ENCODE results near the gene FRMPD4. TPM values are rescaled to one million over a fixed set of nuclear protein-coding genes. Genes with fewer than 3 reads are reported as not detected.

FRMPD4 gene
- total and polyA plus RNA-seq, 2 of the 13 experiments (the other 11 are each of a cell fraction or from before 2014, with no cell fraction given), result not detected

DNA sequence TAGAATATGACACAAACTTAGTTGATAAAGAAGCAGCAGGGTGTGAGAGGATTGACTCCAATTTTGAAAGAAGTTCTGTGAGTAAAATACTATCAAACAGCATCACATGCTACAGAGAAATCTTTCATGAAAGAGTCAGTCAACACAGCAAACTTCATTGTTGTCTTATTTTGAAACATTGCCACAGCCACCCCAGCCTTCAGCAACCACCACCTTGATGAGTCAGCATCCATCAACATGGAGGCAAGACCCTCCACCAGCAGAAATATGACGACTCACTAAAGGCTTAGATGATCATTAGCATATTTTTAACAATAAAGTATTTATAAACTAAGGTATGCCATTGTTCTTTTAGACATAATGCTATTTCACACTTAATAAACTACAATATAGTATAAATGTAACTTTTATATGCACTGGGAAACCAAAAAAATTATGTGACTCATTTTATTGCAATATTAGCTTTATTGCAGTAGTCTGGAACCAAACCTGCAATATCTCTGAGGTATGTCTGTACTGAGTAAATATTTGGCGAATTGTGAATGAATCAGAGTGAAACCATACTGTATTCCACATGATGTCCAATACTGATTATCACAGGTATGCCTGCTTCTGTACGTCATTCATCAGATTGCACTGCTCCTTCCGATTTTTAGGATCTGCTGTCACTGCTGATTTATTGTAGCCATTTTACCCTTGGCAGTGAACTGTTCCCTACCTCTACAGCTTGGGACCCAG is 11.6 kb downstream of the FRMPD4 start:
- Histone ChIP-seq H2AFZ (ENCODE audit: low read length) (no peak overlapping the region), H3K79me2 (ENCODE audit: insufficient read depth, low read length) (no peaks in the 10 kb centered on the region), H3K9me3 (ENCODE audit: low read length) (no peaks in the 10 kb centered on the region), H4K20me1 (ENCODE audit: insufficient read depth, low read length) (no peaks in the 10 kb centered on the region), H3K4me3 (replicated peaks in 1 of 3; ENCODE audit: insufficient read depth in 1 of 3, low read depth in 2 of 3, low read length in 3 of 3) (no peak overlapping the region), H3K4me2 (ENCODE audit: low read depth, low read length) (no peak overlapping the region), H3K36me3 (replicated peaks in 1 of 2; ENCODE audit: control insufficient read depth in 1 of 2, insufficient read depth in 2 of 2, low read length in 2 of 2) (no peaks in the 10 kb centered on the region), H3K9ac (ENCODE audit: insufficient read depth, low read depth, low read length) (no peak overlapping the region), H3K27ac (ENCODE audit: extremely low read length, insufficient read depth, low read length) (no peak overlapping the region), H3K27me3 (ENCODE audit: control insufficient read depth in 1 of 2, insufficient read depth in 2 of 2, low read length in 2 of 2) (no peaks in the 10 kb centered on the region), H3K4me1 (ENCODE audit: insufficient read depth, low read length) (no peaks in the 10 kb centered on the region)
- ChIA-PET POLR2A (no interaction called here), CTCF (ENCODE audit: low intra/inter-chr PET ratio, low total read pairs) (no interaction called here)
- TF ChIP-seq POLR2AphosphoS5 (IDR thresholded peaks at IDR 0.05; ENCODE audit: low read depth, low read length) (no peak), ZNF615 (CRISPR knock-in tag; IDR thresholded peaks at IDR 0.05; ENCODE audit: borderline replicate concordance) (no peak), MAFK (conservative IDR thresholded peaks at IDR 0.05 in 1 of 2, IDR thresholded peaks at IDR 0.05 in 1 of 2; ENCODE audit: low read length in 2 of 2) (peak in 1 of 2 experiments; percentile 31; a peak in 1 of 4 replicates), TBL1XR1 (IDR thresholded peaks at IDR 0.05; ENCODE audit: borderline replicate concordance, low read length, partially characterized antibody) (no peak), HIC2 (CRISPR knock-in tag; IDR thresholded peaks at IDR 0.05; ENCODE audit: low read depth) (no peak), ZNF142 (CRISPR knock-in tag; IDR thresholded peaks at IDR 0.05) (no peak), NKX3-1 (CRISPR knock-in tag; IDR thresholded peaks at IDR 0.05) (no peak)
- TF ChIP-seq, protein P1, sequence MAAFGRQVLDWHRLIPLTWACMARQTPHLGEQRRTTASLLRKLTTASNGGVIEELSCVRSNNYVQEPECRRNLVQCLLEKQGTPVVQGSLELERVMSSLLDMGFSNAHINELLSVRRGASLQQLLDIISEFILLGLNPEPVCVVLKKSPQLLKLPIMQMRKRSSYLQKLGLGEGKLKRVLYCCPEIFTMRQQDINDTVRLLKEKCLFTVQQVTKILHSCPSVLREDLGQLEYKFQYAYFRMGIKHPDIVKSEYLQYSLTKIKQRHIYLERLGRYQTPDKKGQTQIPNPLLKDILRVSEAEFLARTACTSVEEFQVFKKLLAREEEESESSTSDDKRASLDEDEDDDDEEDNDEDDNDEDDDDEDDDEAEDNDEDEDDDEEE (CRISPR knock-in tag; IDR thresholded peaks at IDR 0.05), result no peak
- FAIRE-seq (no peak), DNase-seq (ENCODE audit: low spot score) (no peak), ATAC-seq (no peak)
- intact Hi-C loops (cut with micrococcal nuclease; ENCODE audit: unreplicated experiment) (no loop called here), in situ Hi-C loops (cut with HindIII; ENCODE audit: extremely low pct_ligation_motif_present, low pct_unique_long_range_greater_than_20kb) (no loop called here)
- BruUV-seq (replicated peaks), result no TSS peak
- 0% methylated on average over 2 of the region's 4 CpGs for WGBS (ENCODE audit: low lambda C conversion rate)

Data from HepG2 (cell line).